ENCODE measurements around the gene DYNC1I2.
"Not testable (repeated sequence)": the region's sequence is repeated elsewhere in the genome, so short reads cannot be mapped to it uniquely, and the experiment has no call there.

DYNC1I2 gene

GRCh38 chr2:171745806-171746205 is 58.5 kb downstream of the DYNC1I2 start:
- TF ChIP-seq, protein P1, sequence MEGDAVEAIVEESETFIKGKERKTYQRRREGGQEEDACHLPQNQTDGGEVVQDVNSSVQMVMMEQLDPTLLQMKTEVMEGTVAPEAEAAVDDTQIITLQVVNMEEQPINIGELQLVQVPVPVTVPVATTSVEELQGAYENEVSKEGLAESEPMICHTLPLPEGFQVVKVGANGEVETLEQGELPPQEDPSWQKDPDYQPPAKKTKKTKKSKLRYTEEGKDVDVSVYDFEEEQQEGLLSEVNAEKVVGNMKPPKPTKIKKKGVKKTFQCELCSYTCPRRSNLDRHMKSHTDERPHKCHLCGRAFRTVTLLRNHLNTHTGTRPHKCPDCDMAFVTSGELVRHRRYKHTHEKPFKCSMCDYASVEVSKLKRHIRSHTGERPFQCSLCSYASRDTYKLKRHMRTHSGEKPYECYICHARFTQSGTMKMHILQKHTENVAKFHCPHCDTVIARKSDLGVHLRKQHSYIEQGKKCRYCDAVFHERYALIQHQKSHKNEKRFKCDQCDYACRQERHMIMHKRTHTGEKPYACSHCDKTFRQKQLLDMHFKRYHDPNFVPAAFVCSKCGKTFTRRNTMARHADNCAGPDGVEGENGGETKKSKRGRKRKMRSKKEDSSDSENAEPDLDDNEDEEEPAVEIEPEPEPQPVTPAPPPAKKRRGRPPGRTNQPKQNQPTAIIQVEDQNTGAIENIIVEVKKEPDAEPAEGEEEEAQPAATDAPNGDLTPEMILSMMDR (IDR thresholded peaks at IDR 0.05; ENCODE audit: borderline replicate concordance, insufficient read depth, low read depth, low read length), result no peak
- no peak overlapping the region for H3K4me3 ChIP-seq (ENCODE audit: low read depth, low read length)

DNA sequence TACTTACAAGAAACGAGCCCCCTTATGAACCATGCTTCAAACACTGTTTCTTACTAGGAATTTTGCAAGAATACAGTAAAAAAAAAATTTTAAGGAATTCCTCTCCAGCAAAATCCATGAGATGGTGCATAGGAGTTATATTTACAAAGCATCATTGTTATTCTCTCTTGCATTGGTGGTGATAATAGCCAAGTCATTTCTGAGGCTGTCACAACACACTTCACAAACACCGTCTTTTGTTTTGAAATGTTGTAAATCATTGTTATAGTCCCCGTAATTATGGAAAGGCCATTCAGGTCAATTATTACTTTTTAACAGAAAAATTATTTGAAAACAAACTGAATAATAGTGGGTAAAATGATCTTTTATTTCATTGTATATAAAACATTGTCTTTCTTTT is 60.1 kb downstream of the DYNC1I2 start:
- H3K4me3 ChIP-seq (ENCODE audit: low read depth, low read length), result no peak overlapping the region
- TF ChIP-seq, protein P1 (IDR thresholded peaks at IDR 0.05; ENCODE audit: borderline replicate concordance, insufficient read depth, low read depth, low read length), result no peak

GRCh38 chr2:171754254-171754939 is 67.1 kb downstream of the DYNC1I2 start:
- H3K4me3 ChIP-seq (ENCODE audit: low read depth, low read length), result no peak overlapping the region
- TF ChIP-seq, protein P1 (IDR thresholded peaks at IDR 0.05; ENCODE audit: borderline replicate concordance, insufficient read depth, low read depth, low read length), result no peak

- not testable (repeated sequence) for H3K4me3 ChIP-seq (ENCODE audit: low read depth, low read length)
These were observed 71.5 kb downstream of the DYNC1I2 start for GRCh38 chr2:171758762-171759161.

DNA sequence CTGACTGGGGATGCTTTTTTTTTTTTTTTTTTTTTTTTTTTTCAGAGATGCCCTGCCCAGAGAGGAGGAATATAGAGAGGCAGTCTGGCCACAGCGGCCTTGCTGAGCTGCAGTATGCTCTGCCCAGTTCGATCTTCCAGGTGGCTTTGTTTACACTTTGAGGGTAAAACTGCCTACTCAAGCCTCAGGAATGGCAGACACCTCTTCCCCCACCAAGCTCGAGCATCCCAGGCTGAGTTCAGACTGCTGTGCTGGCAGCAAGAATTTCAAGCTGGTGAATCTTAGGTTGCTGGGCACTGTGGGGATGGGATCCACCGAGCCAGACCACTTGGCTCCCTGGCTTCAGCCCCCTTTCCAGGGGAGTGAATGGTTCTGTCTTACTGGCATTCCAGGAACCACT is 73.9 kb downstream of the DYNC1I2 start:
- H3K4me3 ChIP-seq (ENCODE audit: low read depth, low read length), result not testable (repeated sequence)

GRCh38 chr2:171762879-171763573 is 75.8 kb downstream of the DYNC1I2 start:
- H3K4me3 ChIP-seq (ENCODE audit: low read depth, low read length), result no peak overlapping the region
- TF ChIP-seq, protein P1 (IDR thresholded peaks at IDR 0.05; ENCODE audit: borderline replicate concordance, insufficient read depth, low read depth, low read length), result no peak

- TF ChIP-seq, protein P1 (IDR thresholded peaks at IDR 0.05; ENCODE audit: borderline replicate concordance, insufficient read depth, low read depth, low read length), result no peak
- H3K4me3 ChIP-seq (ENCODE audit: low read depth, low read length), result no peak overlapping the region
These were observed 76.3 kb downstream of the DYNC1I2 start for GRCh38 chr2:171763602-171764001.

DNA sequence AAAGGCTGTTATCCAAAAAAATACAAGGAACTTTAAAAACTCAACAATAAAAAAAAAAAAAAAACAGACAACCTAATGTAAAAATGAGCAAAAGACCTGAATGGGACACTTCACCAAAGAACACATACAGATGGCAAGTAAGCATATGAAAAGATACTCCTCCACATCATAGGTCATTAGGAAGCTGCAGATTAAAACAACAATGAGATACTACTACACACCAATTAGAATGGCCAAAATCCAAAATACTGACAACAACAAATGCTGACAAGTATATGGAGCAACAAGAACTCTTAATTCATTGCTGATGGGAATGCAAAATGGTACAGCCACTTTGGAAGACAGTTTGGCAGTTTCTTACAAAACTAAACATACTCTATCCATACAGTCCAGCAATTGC is 84.2 kb downstream of the DYNC1I2 start:
- no peak overlapping the region for H3K4me3 ChIP-seq (ENCODE audit: low read depth, low read length)
- TF ChIP-seq, protein P1 (IDR thresholded peaks at IDR 0.05; ENCODE audit: borderline replicate concordance, insufficient read depth, low read depth, low read length), result no peak
